ENCODE results near the gene PARP15.

PARP15 gene

GRCh38 chr3:122576174-122576940, 1.1 kb upstream of the PARP15 start:
- peak; percentile 59 for DNase-seq

DNA sequence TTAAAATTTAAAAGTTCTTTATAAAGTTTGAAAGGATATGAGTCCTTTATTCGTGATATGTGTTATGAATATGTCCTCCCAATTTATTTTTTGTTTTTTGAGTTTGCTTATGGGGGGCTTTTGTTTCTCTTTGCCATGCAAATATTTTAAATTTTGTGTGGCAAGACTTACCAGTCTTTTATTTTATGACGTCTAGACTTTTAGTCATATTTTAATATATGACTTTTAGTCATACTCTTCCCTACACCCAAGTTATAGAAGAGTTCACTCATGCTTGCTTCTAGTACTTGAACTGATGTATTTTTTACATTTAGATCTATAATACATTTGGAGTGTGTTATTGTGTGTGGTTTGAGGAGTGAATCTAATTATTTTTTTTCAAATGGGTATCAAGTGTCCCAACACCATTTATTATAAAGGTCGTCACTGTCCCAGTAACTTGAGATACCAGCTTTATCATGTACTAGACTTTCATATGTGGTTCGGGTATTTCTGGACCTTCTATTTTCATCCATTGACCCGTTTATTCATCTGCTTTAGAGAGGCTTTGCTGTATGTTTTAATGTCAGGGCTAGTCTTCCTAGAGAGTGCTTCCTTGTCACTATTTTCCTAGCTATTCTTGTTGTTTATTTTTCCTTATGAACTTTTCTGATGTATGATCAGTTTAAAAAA, 755 bp downstream of the PARP15 start:
- no peak for DNase-seq

DNA sequence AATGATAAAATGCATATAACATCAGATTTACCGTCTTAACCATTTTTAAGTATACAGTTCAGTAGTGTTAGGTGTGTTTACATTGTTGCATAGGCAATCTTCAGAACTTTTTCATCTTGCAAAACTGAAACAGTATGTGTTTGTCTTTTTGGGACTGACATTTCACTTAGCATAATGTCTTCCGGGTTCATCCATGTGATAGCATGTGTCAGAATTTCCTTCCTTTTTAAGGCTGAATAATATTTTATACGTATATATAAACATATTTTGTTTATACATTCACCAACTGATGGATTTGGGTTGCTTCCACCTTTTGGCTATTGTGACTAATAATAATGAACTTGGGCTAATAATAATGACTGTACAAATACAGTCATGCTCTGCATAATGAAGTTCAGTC, 3.0 kb downstream of the PARP15 start:
- DNase-seq = no peak

DNA sequence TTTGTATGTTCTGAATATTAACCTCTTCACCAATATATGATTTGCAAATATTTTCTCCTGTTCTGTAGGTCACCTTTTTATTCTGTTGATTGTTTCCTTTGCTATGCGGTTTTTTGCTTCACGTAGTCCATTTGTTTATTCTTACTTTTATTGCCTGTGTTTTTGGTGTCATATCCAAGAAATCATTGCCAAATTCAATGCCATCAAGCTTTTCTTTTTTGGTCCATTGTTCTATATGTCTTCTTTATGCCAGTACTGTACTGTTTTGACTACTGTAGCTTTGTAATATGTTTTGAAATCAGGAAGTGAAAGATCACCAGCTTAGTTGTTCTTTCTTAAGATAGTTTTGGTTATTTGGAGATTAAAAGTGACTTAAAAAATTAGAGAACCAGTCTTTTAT, 4.2 kb downstream of the PARP15 start:
- DNase-seq = no peak

- DNase-seq = no peak
Measured at GRCh38 chr3:122582390-122582789, 4.9 kb downstream of the PARP15 start.

DNA sequence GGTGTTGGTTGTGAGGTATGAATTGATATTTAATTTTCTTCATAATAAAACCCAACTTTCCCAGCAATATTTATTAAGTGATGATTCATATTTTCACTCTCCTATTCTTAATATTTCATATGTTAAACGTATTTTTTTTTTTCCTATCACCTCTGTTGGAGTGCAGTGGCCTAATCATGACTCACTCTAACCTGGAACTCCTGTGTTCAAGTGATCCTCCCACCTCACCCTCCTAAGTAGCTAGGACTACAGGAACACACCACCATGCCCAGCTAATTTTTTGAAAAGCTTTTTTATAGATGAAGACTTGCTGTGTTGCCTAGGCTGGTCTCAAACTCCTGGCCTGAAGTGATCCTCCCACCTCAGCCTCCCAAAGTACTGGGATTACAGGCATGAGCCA, 8.6 kb downstream of the PARP15 start:
- DNase-seq = no peak

GRCh38 chr3:122586773-122587485, 9.5 kb downstream of the PARP15 start:
- no peak for DNase-seq

GRCh38 chr3:122587572-122587971, 10.1 kb downstream of the PARP15 start:
- no peak for DNase-seq

DNA sequence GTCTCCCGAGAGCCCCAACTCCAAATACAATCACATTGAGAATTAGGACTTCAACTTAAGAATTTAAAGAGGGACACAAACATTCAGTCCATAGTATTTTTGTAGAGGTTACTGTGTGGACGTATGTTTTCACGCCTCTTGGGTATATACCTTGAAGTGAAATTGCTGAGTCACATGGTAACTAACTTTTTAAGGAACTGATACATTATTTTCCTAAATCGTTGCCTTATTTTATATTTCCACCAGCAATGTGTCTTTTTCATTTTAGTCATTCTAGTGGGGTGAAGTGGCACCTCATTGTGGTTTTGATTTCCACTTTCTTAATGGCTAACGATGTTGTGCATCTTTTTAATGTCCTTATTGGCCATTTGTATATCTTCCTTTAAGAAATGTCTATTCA, 11.8 kb downstream of the PARP15 start:
- peak; percentile 26 for DNase-seq

- DNase-seq = no peak
Measured at GRCh38 chr3:122590610-122591009, 13.2 kb downstream of the PARP15 start.

DNA sequence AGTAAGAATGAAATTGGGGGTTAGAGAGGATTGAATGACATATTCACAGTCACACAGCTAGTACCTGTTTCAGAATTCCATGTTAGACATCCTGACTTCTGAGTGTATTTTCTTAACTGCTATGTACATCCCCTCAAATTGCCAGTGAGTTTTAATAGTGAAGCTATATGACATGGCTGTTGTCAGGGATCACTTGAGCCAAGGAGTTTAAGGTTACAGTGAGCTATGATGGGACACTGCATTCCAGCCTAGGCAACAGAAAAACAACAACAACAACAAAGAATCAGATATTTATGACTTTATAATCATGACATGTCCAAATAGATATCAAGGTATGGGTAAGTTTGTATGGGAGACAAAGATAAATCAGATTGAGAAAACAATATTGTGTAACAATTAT, 16.6 kb downstream of the PARP15 start:
- no peak for DNase-seq

- no peak for DNase-seq
Measured at GRCh38 chr3:122598151-122598550, 20.7 kb downstream of the PARP15 start.

- no peak for DNase-seq
Measured at GRCh38 chr3:122598556-122598955, 21.1 kb downstream of the PARP15 start.

DNA sequence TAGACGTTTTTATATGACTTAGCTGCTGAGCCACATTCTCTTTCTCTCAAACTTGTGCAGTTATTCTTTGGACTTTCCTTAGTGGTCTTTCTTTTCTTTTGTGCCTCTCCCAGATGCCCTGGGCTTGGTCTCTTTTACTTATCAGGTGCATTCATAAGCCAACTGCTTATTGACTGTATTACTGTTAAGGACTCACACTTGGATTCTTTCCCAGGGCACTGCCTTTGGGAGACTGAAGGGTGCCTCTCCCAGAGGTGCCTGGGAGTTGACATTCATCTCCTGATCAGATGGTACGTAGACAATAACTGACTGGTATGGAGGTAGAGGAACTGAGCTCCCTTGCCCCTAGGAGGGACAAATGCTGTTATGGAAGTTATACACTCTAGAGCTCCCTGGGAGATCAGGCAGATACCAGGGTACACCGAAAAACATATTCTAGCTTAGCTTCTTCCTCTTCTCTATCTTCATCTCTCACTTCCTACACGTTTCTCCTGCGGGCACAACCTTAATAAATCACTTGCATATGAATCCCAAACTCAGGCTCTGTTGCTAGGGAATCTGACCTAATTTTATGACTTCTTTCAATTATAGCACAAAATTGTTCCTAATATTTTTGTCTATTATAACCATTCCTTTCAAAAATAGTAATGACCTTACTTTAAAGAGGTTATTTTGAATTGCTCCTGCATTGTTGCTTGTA, 24.7 kb downstream of the PARP15 start:
- DNase-seq = no peak

- no peak for DNase-seq
Measured at GRCh38 chr3:122603056-122603455, 25.6 kb downstream of the PARP15 start.

- DNase-seq = no peak
Measured at GRCh38 chr3:122606330-122606729, 28.9 kb downstream of the PARP15 start.

DNA sequence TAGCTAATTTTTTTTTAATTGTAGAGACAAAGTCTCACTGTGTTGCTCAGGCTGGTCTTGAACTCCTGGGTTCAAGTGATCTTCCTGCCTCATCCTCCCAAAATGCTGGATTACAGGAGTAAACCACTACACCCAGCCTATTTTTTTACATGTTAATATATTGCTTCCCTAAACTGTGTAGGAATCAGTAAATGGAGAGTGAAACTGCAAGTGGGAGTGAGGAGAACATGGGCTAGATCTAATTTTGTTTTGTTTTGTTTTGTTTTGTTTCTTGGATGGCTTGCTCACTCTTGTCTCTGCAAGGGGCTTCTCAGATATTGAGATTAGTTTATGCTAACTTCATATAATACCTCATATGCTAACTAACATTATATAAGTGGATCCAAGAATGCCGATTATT, 31.5 kb downstream of the PARP15 start:
- no peak for DNase-seq

GRCh38 chr3:122609798-122610559, 32.5 kb downstream of the PARP15 start:
- DNase-seq = peak; percentile 94

GRCh38 chr3:122612696-122613095, 35.2 kb downstream of the PARP15 start:
- DNase-seq = no peak

- DNase-seq = no peak
Measured at GRCh38 chr3:122615303-122615702, 37.9 kb downstream of the PARP15 start.

- DNase-seq = no peak
Measured at GRCh38 chr3:122618614-122619013, 41.2 kb downstream of the PARP15 start.

GRCh38 chr3:122619040-122619439, 41.6 kb downstream of the PARP15 start:
- no peak for DNase-seq

- no peak for DNase-seq
Measured at GRCh38 chr3:122620399-122620798, 42.9 kb downstream of the PARP15 start.
